IPS-15b (cell line): Measurements from ENCODE around the gene LMTK3.
A peak's percentile ranks its signal among the peaks of the same experiment; 100 is the strongest.

Experiments used
- H3K27me3 ChIP-seq: one replicate; pipeline ENCODE4 v1.6.1; 2013; ENCODE audit warnings: low read length; ENCODE audit not compliant: control insufficient read depth, insufficient read depth
- H3K36me3 ChIP-seq: one replicate; pipeline ENCODE4 v1.6.1; 2013; ENCODE audit warnings: low read length; ENCODE audit not compliant: control insufficient read depth, insufficient read depth
- H3K4me1 ChIP-seq: one replicate; pipeline ENCODE4 v1.6.1; 2013; ENCODE audit warnings: mild to moderate bottlenecking, low read length; ENCODE audit not compliant: control insufficient read depth, insufficient read depth
- H3K4me3 ChIP-seq: one replicate; pipeline ENCODE4 v1.5.1; 2013; ENCODE audit warnings: low read depth, low read length
- H3K9ac ChIP-seq: one replicate; pipeline ENCODE4 v1.6.1; 2013; ENCODE audit warnings: low read depth, mild to moderate bottlenecking, low read length
- H3K9me3 ChIP-seq: one replicate; pipeline ENCODE4 v1.6.1; 2013; ENCODE audit warnings: mild to moderate bottlenecking, low read length; ENCODE audit not compliant: control insufficient read depth, insufficient read depth

Gene LMTK3

DNA sequence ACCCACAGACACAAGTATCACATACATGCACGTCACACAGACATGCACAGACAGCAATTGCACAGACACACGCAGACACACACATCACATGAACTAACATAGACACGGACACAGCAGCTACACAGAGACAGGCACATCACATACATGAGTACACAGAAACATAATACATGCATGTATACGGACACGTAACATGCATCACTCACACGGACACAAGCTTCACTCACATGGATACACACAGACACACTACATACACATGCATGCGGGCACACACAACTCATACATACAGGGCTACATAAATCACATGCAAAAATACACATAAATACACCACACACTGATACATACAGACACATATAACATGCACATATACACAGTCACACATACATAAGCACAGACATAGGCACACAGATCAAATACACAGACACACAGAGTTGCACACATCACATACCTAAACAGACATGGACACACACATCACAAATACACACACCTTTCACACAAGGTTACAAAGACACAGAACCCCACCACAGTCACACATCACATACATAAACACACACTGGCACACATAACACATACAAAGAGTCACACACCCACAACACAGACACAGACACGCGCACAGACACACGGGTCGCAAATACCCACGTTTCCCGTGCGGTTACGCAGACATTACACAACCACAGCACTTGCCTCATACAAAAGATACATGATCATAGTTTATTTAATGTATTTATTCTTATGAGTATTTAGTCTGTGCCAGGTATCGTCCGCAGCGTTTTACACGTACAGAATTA, 1.1 kb upstream of the LMTK3 start:
- no peak overlapping the region for H3K9ac ChIP-seq
- H3K27me3 ChIP-seq = peaks cover 14% of the 10 kb centered on the region
- no peaks in the 10 kb centered on the region for H3K9me3 ChIP-seq
- peak overlapping the region; percentile 63 for H3K4me3 ChIP-seq
- no peaks in the 10 kb centered on the region for H3K36me3 ChIP-seq
- H3K4me1 ChIP-seq = peaks cover 8% of the 10 kb centered on the region

DNA sequence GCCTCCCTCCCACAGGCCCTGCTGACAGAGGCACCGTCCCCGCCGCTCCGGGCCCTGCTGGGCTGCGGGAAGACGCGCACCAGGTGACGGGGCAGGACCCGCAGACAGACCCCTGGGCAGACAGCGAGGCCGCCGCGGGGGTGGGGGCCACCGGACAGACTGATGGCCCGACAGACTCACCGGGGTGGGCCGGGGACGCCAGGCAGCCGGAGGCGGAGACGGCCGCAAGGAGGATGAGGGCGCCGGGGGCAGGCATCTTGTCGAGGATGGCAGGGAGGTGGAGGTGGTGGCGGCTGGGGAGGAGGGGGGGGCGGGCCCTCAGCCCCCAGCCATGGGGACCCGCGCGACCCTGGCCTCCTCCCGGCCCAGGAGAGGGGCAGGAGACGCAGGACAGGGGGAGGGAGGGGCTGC, 309 bp downstream of the LMTK3 start:
- Histone ChIP-seq H3K9me3 (no peaks in the 10 kb centered on the region), H3K36me3 (no peaks in the 10 kb centered on the region), H3K9ac (no peak overlapping the region), H3K27me3 (peaks cover 14% of the 10 kb centered on the region), H3K4me3 (peak overlapping the region; percentile 30), H3K4me1 (peaks cover 8% of the 10 kb centered on the region)

DNA sequence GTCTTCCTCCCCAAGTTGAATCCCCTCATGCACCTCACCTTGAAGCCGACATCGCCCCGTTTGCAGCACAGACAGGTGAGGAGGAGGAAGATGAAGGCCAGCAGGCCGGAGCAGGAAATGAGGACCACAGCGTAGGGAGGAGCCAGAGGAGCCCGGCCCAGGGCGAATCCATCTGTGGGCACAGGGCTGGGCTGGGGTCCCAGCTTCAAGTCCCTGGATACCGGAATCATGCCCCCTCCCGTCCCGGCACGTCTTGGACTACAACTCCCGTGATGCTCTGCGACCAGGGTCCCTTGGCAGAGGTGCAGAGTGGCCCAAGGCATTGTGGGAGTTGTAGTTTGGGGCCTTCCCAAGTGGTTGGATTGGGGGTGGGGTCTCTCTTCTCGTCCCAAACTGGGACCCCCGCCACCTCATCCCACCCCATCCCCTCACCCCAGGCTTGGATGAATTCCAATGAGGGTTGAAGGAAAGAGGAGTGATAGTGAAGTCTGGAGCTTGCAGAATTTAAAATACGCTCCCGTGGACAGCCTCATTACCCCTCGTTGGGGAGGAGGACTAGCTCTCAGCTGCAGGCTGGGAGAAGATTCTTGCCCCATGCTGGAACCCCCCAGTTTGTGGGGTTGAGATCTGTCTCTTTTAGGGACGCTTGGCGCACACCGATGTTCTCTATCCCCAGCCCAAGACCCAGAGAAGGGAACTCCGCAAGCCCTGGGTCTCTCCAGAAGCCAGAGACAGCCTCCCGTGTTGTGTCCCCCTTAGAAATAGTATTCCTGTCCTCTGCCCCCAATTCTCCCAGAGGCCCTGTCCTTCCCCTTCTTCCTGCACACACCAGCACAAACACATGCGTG, 990 bp downstream of the LMTK3 start:
- H3K36me3 ChIP-seq = no peaks in the 10 kb centered on the region
- peaks cover 14% of the 10 kb centered on the region for H3K27me3 ChIP-seq
- peaks cover 8% of the 10 kb centered on the region for H3K4me1 ChIP-seq
- H3K4me3 ChIP-seq = peak overlapping the region; percentile 72
- H3K9ac ChIP-seq = no peak overlapping the region
- H3K9me3 ChIP-seq = no peaks in the 10 kb centered on the region

DNA sequence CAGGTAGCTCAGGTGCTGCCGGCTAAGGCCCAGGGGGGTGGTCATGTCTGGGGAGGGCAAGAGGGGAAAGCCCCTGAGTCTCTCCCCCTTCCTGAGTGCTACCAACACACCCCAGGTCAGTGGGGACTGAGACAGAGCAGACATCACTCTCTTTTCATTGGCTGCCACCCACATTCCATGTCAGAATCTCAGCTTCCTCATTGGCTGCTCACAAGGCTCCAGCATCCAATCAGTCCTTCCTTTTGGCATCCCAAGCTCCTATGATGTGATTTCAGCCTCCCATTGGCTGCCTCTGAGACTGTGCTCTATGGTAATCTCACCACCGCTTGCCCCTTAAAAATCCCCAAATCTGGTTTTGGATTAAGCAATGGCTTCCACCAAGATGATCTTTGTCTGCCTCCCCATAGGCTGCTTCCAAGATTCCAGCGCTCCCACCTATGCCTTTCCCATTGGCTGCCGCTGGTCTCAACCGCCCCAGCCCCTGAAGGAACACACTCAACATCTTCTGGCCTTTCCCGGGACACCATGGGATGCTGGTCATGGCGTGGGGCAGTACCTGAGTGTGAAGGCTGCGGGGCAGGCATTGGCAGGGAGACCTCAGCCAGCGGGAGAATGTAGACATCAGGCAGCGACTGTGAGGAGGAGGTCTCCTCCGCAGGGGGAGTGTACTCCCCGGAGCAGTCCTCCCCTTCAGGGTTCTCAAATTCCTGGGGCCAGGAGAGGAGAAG, 2.0 kb downstream of the LMTK3 start:
- H3K9me3 ChIP-seq = no peaks in the 10 kb centered on the region
- H3K9ac ChIP-seq = no peak overlapping the region
- peaks cover 14% of the 10 kb centered on the region for H3K27me3 ChIP-seq
- peaks cover 8% of the 10 kb centered on the region for H3K4me1 ChIP-seq
- no peaks in the 10 kb centered on the region for H3K36me3 ChIP-seq
- H3K4me3 ChIP-seq = peak overlapping the region; percentile 72

DNA sequence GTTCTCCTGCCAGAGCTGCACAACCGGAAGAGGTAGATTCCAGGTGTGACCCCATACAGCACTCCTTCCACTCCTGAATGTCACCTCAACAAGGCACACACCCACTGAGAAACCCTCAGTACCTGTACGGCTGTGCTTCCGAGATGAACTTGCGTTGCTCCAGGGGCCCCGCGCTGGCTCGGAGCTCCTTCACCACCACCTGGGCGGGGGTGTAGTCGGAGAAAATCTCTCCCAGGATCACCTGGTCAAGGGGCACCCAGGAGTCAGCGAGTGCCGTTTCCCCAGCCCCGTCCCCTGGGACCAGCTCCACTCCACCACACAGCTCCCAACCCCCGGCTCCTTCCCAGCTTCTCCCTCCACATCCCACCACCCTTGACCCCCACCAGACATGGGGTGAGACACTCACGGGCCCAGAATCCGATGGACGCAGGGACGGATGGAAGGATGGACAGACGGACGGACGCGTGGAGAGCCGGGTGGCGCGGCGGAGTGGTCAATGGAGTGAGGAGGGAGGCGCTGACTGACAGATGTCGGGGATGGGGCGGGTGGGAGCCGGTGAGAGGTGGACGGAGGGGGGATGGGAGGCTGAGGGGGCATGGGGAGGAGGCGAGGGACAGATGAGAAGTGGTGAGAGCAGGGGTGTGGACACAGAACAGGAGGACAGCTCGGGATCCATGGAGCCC, 2.8 kb downstream of the LMTK3 start:
- H3K4me1 ChIP-seq = peaks cover 8% of the 10 kb centered on the region
- H3K36me3 ChIP-seq = no peaks in the 10 kb centered on the region
- peaks cover 14% of the 10 kb centered on the region for H3K27me3 ChIP-seq
- H3K9ac ChIP-seq = no peak overlapping the region
- H3K4me3 ChIP-seq = no peak overlapping the region
- H3K9me3 ChIP-seq = no peaks in the 10 kb centered on the region

DNA sequence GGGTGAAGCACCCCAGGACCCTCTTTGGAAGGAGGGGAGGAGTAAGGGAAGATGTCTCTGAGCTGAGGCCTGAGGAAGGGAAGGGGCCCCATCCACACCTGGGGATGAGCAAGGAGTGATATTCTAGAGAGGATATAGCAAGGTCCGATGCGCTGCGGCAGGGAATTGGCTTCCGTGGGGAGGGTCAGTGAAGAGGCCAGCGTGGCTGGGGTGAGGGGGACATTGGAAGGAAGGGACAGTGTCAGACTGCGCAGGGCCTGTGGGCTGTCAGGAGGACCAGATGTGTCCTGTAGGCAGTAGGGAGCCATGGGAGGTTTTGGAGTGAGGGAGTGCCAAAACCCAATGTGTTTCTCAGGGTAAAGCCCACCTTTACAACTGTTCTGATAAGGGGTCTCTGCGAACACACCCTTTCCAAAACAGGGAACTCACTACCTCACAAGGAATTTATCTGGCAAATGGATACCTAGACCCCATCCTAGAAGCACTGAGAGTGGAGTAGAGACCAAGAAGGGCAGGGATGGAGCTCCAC, 3.7 kb downstream of the LMTK3 start:
- peaks cover 8% of the 10 kb centered on the region for H3K4me1 ChIP-seq
- H3K27me3 ChIP-seq = peaks cover 11% of the 10 kb centered on the region
- no peak overlapping the region for H3K9ac ChIP-seq
- no peaks in the 10 kb centered on the region for H3K36me3 ChIP-seq
- no peak overlapping the region for H3K4me3 ChIP-seq
- no peaks in the 10 kb centered on the region for H3K9me3 ChIP-seq

DNA sequence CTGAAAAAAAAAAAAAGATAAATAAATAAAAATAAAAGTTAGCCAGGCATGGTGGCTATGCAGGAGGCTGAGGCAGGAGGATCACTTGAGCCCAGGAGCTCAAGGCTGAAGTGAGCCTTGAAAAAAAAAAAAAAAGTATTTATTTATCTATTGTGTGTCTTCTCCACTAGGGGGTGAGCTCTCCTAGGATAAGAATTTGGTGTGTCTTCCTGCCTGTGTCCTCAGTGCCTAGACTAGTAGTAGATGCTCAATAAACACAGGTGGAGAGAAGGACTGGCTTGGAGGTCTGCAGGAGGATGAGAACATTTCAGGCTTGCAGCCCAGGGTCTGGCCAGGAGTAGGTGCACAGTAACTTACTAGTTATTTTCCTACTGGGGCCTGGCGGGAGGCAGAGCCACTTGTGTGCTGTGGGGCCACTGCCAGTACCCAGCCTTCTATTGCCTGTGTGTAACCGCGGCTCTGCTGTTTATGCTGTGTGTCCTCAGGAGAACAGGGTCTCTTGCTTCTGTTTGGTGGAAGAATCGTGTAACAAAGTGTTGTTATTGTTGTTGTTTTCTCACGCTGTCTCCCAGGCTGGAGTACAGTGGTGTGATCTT, 5.4 kb downstream of the LMTK3 start:
- no peak overlapping the region for H3K9ac ChIP-seq
- H3K4me1 ChIP-seq = peaks cover 7% of the 10 kb centered on the region
- H3K4me3 ChIP-seq = no peak overlapping the region
- H3K9me3 ChIP-seq = no peaks in the 10 kb centered on the region
- no peaks in the 10 kb centered on the region for H3K36me3 ChIP-seq
- H3K27me3 ChIP-seq = no peaks in the 10 kb centered on the region

DNA sequence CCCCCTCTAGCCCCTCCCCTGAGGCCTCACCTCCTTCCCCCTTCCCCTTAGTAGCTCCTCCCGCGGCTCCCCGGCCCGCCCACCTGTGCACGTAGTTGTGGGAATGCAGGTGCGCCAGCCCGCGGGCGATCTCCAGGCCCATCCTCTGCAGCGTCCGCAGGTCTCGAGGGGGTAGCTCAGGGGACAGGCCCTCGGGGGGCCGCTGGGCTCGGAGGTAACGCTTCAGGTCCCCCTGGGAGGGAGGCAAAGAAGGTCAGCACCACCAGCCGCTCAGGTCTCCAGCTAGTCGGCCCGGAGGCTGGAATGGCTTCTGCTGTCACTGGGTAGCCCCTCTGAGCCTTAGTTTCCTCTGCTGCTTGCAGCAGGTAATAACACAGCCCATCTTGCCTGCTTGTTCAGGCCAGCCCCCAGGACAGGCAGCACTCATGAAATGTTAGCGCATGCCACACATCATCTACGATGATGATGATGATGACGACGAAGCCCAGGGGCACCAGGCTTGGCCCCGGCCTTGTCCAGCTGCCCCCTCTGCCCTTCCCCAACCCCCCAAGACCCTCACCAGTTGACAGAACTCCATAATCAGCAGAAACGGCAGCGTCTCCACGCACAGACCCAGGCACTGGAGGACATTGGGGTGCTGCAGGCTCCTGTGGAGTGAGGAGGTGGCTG, 9.2 kb downstream of the LMTK3 start:
- no peaks in the 10 kb centered on the region for H3K4me1 ChIP-seq
- H3K9ac ChIP-seq = peak overlapping the region; percentile 47
- H3K9me3 ChIP-seq = no peaks in the 10 kb centered on the region
- peak overlapping the region; percentile 75 for H3K4me3 ChIP-seq
- H3K36me3 ChIP-seq = no peaks in the 10 kb centered on the region
- no peaks in the 10 kb centered on the region for H3K27me3 ChIP-seq

DNA sequence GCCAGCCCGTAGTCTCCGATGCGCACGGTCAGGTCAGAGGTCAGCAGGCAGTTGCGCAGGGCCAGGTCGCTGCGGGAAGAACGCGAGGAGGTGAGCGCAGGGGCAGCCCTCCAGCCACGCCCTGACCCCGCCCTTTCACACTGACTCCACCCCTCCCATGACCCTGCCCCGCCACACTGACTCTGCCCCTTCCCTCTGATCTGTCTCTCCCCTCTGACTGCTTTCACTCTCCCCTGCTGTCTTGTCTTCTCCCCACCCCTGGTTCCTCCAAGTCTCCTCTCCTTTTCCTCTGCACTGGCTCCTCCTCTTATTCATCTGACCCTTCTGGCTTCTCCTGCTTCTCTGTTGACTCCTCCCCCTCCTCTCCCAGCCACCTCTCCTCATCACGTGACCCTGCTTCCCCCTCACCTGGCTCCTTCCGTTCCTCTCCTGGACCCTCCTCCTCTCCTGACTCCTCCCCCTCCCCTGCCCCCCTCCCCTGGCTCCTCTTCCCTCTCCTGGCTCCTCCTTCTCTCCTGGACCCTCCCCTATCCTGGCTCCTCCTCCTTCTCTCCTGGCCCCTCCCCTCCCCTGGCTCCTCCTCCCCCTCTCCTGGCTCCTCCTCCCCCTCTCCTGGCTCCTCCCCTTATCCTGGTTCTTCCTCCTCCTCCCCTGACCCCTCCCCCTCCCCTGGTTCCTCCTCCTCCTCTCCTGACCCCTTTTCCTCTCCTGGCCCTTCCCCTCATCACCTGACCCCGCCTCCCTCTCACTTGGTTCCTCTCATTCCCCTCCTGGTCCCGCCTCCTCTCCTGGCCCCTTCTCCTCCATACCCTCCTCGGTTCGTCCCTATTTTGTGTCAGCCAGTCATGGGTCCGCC, 9.9 kb downstream of the LMTK3 start:
- H3K36me3 ChIP-seq = no peaks in the 10 kb centered on the region

More for the DNA sequence above, 9.9 kb downstream of the LMTK3 start:
- Histone ChIP-seq H3K4me3 (peak overlapping the region; percentile 80), H3K9me3 (no peaks in the 10 kb centered on the region), H3K9ac (peak overlapping the region; percentile 81), H3K27me3 (no peaks in the 10 kb centered on the region), H3K4me1 (no peaks in the 10 kb centered on the region)
